ENCODE measurements around the gene CPXM2.
A peak's percentile ranks its signal among the peaks of the same experiment; 100 is the strongest.

Gene CPXM2

DNA sequence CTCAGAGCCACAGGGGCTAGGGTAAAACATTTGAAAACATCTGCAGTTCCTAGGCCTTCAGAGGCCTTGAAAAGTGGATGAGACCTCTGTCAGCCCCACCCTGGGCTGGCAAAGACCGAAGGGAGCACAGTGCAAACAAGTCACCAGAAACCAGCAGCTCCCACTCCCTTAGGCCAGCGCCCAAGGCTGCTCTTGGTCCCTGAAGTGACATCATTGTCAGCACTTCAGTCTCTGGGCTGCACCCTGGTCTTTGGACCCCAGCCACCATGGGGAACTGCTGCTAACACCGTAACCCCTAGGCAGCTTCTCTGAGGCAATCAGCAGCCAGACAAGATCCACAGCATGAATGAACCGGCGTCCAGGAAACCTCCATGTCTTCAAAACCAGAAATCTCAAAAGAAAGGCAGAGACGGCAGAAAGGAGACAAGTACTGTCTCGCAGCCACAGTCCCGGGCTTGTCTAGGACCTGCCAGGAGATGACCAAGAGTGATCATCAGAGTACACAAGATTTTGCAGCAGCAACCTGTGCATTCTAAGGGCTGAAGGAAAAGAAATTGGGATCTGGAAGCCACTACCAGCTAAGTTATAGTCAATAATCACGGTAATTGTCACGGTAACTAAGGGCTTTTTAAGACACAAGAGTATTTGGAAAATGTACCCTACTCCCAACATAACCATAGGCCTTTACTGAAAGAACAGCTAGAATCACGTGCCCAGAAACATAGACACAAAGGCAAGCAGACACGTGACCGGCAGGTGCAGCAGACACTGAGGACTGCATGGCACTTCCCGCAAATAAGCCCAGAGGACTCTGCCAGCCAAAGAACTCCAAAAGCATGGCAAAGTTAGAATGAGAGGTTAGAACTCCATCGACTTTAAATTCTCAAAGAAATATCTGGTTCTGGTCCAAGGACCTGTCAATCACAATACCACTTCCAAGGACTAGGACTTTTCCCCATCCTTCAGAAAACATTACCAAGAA is 23.3 kb downstream of the CPXM2 start:
- no peak for DNase-seq

DNA sequence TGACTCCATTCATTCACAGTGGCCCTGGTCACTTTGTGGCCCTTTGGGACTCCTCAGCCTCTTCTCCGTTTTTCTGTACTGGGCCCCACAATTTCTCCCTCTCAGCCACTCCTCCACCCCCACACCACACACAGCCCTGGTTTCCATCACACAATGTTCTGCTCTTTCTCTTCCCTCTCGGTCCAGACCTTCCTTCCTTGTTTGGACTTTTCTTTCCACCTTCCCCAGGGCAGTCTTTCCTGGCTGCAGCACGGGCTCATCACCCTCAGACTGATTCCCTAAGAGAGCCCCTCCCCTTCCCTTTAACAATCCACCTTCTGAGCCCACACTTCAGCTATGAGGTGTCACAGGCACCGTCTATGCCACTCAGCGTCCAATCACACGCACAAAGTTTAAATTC is 25.7 kb downstream of the CPXM2 start:
- no peak for DNase-seq

DNA sequence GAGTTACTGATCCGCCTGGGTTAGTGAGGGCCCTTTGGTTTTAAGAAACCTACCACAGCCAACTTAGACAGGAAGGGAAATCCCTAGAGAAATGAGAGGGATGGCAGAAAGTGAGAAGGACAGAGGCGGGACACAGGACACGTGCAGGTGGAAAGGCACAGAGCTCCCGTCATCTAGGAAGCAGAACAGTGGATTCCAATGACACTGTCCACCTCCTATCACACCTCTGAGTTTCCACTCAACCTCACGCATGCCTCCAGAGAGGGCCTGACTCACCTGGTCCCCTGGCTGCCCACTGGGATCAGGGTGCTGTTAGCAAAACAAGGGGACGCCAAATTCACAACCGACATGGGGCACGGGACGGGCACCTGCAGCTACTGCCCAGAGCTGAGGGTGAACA is 26.3 kb downstream of the CPXM2 start:
- DNase-seq = no peak

DNA sequence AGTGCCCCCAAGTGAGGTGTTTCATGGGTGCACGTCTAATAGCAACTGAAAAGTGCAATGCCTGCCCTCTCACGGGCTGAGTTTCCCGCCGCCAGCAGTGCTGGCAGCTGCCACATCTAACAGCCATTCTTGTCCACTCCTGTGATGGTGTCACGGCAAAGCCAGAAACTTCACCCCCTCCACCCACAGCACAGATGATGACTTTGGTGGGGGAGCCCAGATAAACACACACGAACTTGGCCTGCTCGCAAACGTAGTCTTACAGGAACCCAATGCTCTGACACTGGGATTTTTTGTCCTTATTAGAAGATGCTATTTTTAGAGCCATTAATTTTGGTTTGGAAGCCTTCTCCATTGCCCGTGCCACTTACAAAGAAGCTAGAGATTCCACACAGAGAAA is 26.7 kb downstream of the CPXM2 start:
- no peak for DNase-seq

DNA sequence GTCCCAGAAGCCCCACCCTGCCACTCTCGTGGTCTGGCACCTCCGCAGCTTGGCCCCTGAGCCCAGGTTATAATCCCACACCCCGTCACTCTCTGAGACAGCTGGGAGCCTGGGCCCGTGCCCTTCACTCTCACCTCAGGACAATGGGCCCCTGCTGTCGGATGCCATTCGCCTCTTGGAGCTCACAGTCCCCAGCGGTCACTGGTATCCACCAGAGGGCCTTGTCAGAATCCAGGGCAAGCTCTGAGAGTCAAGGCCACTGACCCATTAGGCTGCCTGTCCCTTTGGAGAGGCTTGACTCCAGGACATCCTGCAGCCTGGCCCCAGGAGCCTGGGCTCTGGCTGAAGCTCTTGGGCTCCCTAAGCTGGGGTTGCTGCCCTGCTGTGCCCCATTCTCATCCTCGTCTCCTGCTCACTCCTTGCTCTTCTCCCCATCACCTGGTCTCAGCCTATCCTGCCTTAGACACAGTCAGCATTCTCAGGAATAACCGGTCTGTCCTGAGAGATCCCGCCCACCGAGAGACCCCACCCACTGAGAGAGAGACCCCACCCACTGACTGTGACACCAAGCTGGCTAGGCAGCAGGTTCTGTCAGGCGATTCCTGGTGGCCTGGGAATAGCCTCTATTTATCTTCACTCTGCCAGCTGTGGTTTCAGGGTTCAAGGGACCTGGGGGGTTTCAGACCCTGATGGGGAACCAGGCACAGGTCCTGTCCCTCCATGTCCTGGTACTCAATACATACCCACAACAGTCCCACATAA is 27.7 kb downstream of the CPXM2 start:
- no peak for DNase-seq

DNA sequence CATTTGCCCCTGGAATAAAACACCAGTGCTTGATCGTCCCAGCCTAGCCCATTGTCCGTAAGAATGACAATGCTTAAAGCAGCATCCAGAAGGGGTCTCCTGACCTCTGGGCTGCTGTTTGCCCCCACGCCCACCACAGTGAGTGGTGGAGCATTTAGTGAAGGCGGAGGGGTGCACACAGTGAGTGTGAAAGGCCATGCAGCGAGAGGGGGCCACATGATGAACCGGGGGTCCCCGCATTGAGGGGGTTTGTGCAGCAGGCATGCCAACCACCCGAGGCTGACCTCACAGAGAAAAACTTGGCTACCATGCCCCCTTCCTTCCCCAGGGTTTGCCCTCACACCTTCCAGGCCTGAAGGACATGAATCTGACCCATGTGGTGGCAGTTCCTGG is 28.4 kb downstream of the CPXM2 start:
- DNase-seq = no peak

DNA sequence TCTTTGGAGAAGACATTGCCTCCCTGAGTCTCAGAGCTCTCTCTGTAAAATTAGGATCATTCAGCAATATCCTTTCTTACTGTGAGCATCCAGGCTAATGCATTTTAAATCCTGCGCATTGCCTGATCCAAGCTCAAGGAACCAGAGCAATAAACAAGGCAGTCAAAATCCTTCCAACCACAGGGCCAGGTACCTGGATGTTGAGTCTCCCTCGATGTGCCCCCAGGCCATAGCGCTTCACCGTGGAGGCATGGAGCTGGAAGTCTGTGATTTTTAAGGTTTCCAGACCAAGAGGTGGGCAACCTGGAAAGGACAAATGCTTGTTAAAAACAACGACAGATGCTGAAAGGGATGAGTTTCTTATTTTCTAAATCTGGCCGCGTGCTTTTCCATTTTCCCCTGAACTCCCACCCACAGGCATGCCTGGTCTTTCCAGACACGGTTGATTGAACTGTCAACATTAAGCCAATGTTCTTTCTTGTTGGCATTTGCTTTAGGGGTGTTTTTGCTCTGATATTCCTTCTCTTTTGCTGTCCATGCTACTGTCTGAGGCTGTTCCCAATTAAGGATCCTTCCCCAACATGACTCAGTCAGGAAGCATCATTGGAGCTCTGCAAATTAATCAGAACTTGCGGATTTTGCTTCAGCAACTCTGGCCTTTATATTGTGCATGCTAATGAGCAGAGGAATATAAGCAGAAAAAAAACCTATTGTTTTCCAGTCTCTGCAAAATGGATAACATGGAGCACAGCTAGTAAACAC is 29.0 kb downstream of the CPXM2 start:
- DNase-seq = no peak

DNA sequence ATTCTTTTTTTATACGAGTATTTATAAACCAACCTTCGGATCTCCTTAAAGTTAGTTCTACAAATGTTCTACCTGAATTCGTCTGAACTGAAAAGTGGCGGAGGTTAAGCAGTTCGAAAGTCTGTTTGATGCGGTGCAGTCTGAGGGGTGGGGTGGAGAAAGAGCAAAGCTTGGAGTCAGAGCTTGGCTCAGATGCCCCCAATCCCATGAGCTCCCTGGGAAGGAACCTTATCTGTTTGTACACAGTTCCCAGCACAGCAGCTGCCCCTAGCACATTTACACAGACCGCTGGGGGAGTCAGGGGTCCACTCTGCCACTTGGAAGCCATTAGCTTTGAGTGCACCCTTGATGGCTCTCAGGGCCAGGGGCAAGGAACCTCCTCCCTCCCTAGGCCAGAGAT is 30.8 kb downstream of the CPXM2 start:
- DNase-seq = no peak

DNA sequence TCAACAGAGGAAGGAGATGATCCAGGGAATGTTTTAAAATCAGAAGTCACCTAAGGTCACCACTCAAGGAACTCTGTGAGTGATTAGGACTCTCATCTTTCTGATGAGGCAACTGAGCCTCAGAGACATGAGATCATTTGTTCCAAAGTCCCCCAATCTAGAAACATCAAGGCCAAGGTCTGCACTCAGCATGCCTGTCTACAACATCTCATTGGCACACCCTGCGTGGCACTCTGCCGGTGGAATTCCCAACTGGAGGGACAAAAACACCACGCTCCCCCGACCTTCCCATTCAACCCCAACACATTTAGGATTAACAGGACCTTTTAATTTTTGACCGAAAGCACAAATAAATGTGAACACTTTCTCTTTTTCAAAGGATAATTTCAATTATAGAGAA is 31.4 kb downstream of the CPXM2 start:
- no peak for DNase-seq

DNA sequence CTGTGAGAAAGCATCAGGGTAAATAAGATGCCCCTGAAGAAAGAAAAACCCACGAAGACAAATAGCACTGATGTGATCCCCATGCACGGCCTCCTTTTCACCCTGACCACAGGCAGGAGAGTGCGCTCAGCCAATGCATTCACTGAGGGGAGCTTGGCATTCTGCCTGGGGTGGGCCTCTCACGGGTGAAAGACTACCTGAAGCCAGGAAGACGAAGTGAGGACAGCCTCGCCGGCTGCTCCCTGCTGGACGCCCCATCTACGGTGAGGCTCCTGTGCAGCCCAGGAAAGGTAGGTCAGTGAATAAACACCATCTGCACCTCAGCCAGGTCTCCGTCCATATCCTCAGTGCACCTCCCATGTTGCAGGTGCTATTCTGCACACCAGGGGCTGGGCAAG is 32.0 kb downstream of the CPXM2 start:
- no peak for DNase-seq

DNA sequence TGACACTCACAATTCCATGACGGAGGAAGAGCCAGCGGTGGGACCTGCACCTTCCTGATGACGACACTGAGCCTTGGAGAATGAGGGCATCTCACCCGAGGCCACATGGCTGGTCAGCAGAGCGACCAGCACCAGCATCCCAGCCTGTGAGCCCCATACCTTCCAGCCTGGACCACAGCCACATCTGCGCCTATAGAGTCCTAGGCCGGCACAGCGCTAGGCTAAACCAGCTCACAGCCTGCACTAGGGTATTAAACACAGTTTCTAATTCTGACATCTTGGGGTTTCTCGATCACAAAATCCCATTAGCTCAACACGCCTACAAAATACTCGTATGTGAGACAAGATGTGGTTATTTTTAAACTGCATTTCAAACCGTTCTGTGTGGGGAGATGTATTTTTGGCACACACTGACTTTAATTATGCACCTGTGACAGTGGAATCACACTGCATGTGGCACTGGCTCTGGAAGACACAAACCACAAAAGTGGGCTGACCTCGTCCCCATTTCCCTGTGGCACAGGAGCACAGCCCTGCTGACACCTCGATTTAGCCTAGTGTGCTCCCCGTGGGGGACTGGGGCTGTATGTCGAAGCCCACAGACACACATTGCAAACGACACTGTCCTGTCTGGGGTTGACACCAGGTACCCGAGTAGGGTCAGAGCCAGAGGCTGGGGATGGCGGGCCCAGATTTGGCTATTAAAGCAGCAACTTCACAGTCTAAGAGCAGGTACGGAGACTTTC is 32.5 kb downstream of the CPXM2 start:
- DNase-seq = no peak

DNA sequence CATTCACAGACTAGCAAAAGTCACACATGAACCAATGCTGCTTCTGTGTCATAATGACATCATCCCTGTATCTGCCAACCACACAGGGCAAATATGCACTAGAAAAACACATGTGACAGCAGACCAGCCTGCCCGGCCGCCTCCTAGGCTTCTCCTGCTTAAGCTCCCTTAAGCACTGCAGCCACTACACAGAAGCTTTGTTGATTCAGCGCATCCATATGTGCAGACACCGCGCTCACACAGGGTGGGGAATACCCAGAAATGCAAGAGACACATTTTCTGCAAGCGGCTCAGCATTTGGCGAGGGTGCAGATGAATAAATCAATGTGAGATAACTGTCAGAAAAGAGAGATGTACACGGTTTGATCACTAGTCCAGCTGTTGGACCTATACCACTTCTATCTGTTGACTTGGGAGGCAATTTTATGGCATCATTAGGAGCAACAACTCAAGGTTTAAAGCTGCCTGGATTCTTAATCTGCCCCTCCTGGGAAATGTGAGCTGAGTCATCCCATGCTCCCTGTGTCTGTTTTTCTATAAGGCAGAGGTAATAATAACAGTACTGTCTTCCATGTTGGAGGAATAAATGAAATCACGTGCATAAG is 33.4 kb downstream of the CPXM2 start:
- peak; percentile 33 for DNase-seq

DNA sequence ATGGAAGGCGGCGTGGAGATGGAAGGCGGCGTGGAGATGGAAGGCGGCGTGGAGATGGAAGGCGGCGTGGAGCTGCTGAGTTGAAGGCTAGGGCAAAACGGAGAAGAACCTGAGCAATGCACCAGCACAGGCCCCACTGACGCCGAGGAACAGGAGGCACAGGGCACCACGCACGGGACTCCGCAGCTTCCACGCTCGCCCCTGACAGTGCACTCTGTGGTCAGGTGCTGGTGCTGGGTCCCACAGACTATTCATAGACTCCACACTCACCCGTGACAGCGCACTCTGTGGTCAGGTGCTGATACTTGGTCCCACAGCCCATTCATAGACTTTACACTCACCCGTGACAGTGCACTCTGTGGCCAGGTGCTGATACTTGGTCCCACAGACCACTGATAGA is 34.0 kb downstream of the CPXM2 start:
- DNase-seq = no peak

DNA sequence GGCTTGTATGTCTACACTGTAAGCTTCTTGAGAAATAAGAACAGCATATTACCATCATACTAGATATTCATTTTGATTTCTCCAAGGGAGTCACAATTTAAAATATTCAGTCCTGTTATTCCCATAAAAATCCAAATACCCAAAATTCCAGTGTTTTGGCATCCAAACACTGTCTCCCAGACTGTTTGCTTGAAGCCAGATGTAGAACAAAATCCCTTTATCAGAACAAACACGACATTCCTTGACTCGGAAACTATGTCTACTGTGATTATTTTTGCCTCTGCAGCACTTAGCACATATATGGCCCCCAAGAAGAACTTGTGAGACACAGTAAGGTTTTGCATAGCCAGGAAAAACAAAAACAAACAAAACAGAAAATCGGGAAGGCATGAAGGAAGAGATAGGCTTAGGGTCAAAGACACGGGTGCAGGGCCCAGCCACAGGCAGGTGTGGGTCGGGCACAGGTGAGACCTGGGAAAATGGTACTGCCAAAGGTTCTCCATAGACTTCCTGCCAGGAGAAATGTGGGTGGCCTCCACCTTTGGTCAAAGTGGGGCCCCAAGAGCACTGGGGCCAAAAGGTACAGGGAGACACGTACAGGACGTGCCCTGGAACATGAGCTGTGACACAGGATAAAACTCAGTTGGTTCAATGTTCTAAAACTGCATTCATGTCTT is 36.5 kb downstream of the CPXM2 start:
- peak; percentile 33 for DNase-seq

DNA sequence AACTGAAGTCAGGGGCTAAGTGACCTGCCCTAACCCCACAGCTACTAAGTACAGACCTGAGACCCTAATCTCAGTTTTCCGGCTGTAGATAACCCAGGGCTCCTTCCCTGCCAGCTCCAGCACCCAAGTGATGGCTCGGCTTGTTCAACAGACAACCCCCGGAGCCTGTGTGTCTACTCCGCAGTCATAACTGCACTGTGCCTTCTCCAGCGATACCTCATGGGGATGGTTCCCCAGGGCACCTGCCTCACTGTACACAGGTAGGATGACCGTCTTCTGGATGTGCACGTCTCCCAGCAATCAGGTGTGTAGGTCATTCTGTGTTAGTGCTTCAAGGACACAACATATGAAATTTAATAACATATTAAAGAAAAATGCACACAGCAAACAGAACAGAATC is 37.1 kb downstream of the CPXM2 start:
- DNase-seq = no peak

DNA sequence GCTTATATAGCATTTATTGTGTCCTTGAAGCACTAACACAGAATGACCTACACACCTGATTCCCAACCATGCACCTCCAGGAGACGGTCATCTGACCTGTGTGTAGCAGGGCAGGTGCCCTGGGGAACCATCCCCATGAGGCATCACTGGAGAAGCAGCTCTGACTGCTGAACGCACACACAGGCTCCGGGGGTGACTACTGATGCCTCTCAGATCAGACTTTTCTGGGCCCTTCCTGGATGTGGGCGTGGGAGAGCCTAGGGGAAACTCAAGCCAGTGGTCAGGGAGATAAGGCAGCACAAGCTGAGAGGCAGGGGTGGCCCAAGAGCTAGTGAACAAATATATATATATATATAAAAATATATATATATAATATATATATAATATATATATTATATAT is 37.6 kb downstream of the CPXM2 start:
- DNase-seq = no peak

DNA sequence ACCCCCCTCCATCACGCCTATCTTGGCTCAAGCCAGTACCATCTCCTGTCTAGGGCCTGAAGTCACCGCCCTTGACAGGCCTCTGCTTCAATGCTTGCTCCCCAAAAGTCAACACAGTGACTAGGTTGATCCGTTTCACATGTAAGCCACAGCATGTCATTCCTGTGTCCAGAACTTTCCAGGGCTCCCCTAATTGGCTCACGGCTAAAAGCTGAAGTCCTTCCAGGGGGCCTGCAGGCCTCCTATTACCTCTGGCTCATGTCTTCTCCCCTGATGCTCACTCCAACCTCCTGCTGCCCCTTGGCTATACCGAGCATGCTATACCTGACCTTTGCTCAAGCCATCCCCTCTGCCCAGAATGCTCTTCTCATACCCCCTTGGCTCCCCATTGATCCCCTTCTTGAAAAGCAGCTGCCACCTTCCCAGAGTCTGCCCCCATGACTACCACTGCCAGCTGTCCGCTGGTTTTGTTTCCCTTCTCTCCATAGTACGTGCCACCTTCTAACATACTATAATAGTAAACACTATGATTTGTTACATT is 39.1 kb downstream of the CPXM2 start:
- no peak for DNase-seq

DNA sequence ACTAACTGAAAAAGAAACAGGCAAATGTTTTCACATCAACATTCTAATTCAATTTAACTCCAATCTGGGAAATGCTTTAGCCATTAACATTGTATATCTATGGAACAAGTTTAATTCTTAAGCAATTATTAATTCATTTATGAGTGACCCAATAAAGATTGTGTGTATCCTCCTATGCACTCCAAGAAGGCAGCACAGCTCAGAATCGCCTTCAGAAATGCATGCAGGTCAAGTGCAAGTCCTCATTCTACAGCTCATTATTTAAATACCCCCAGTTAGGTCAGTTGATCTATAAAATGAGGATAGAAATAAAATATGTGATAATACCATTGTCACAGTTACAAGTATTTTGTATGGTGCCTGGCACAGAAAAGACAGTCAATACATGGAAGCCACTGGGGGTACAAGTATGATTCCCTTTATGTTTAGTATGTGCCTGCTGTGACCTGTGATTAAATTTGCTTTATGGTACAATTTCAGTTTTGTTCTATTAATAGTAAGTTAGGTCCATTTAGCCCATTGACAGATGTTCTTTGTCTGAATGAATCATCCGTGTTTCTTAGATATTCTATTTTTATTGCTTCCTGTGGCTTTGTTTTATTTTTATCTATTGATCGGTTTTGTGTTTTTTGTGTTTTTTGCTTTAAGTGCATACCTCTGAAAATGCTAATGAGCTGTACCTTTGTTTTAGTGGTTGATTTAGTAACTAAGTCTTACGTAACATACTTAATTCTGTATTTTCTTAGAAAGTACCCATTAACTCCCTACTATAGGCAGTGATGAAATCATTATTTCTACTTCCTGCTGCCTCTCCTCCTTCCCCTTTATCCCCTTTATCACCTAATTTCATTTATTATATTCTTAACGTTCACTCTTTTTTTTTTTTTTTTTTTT is 42.8 kb downstream of the CPXM2 start:
- DNase-seq = no peak

DNA sequence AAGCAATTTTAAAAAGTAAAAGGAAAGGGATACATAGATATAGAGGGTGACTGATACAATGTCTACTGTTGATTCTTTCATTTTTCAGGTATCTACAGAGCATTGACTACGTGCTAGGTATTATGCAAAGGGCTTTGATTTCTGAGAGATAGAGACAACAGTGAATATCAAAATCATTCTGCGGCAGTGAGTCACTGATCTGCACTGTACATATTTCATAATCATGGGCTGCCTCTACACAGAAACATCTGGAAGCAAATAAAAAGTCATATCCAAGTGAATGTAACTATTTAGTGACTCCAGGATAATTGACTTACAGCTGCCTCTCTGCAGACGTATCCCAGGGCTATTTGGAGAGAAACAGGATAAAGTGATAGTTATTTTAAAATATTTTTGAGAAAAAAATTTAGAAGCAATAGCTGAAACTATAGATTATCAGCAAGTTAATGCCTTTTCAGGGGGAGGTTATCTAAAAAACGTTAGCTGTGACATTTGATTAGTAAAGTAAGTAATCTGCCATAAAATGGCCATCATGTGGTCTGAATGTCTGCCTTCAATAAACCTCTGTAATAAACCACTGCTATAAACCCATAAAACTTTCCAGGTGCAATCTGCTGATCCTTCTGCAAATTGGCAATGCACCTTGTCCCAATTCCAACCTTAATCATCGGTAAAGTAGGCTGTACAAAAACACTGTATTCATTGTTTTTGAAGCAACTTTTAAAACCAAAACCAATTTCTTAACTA is 43.7 kb downstream of the CPXM2 start:
- peak; percentile 19 for DNase-seq
